GM12873 (cell line): ENCODE results near the gene UBE2I.

ENCODE experiments used
- TF ChIP-seq, protein P1 (sequence below): IDR thresholded peaks from 2 replicates; pipeline ENCODE4 v1.5.1; 2012; ENCODE audit warnings: low read depth, mild to moderate bottlenecking, moderate library complexity, low read length, control low read depth; ENCODE audit not compliant: insufficient read depth; ENCODE audit errors: missing control alignments

The UBE2I gene

DNA sequence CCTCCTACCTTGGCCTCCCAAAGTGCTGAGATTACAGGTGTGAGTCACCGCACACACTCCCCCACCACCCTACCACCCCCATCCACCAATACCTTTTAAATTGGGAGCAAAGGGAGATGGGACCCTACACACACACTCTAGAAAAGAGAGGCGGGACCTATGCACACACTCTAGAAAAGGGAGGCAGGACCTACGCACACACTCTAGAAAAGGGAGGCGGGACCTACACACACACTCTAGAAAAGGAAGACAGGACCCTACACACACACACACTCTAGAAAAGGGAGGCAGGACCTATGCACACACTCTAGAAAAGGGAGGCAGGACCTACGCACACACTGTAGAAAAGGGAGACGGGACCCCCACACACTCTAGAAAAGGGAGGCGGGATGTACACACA, 34.7 kb upstream of the UBE2I start:
- TF ChIP-seq, protein P1, sequence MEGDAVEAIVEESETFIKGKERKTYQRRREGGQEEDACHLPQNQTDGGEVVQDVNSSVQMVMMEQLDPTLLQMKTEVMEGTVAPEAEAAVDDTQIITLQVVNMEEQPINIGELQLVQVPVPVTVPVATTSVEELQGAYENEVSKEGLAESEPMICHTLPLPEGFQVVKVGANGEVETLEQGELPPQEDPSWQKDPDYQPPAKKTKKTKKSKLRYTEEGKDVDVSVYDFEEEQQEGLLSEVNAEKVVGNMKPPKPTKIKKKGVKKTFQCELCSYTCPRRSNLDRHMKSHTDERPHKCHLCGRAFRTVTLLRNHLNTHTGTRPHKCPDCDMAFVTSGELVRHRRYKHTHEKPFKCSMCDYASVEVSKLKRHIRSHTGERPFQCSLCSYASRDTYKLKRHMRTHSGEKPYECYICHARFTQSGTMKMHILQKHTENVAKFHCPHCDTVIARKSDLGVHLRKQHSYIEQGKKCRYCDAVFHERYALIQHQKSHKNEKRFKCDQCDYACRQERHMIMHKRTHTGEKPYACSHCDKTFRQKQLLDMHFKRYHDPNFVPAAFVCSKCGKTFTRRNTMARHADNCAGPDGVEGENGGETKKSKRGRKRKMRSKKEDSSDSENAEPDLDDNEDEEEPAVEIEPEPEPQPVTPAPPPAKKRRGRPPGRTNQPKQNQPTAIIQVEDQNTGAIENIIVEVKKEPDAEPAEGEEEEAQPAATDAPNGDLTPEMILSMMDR = no peak

DNA sequence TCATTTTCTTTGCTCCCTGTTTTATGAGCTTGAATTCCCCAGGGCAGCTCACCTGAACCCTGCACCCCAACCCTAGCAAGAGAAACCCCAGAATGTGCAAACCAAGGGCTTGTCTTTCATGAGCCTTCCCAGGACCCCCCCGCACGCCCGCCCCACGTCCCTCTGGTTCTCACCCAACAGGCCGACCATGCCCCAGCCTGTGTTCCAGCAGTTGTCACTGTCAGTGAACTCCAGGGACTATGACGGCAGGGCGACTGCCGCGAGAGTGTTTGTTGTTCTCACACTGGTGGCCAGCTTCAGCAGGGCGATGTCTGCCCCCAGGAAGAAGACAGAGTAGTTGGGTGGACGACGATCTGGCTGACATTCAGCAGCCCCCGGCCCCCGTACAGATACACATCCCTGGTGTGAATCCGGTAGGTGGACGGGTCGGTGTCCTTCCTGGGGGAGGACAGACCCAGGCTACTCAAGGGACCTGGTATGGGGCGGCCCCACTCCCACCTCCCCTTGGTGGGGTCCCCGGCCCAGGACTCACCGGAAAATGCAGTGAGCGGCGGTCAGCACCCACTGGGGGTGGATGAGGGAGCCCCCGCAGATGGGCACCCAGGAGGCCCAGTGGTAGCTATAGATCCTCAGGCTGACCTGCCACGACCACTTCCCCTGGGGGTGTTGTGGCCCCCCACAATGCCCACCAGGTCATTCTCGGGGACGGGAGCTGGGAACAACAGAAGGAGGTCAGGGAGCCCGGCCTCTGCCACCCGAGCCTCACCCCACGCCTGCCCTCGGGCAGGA, 33.5 kb upstream of the UBE2I start:
- TF ChIP-seq, protein P1 = no peak

DNA sequence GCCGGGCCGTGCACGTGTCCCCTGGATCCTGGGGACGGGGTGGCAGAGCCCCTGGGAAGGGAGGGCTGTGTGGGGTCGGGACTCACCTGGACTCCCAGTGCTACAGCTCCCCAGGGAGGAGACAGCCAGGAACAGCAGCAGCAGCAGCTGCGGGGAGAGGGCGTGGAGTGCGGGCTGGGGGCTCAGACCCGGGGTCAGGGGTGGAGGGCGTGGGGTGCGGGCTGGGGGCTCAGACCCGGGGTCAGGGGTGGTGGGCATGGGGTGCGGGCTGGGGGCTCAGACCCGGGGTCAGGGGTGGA, 32.9 kb upstream of the UBE2I start:
- TF ChIP-seq, protein P1 = no peak

DNA sequence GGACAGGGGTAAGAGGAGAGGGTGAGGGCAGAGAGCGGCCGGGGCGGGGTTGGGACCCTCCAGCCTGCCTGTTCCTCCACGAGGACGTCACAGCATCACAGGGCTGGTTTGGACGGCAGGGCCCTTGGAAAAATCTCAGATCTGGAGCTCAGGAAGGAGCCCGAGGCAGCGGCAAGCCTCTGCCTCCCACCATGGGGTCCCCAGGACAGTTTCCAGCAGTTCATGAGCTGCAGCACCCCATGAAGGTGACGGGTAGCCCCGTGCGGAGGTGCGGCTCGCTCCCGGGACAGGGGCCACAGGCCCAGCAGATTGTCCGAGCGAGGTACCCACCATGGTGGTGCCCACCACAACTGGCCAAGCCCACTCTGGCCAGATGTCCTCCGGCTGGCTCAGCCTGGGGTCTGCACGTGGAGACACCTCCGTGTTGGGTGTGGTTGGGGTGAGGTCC, 32.3 kb upstream of the UBE2I start:
- TF ChIP-seq, protein P1 = no peak

DNA sequence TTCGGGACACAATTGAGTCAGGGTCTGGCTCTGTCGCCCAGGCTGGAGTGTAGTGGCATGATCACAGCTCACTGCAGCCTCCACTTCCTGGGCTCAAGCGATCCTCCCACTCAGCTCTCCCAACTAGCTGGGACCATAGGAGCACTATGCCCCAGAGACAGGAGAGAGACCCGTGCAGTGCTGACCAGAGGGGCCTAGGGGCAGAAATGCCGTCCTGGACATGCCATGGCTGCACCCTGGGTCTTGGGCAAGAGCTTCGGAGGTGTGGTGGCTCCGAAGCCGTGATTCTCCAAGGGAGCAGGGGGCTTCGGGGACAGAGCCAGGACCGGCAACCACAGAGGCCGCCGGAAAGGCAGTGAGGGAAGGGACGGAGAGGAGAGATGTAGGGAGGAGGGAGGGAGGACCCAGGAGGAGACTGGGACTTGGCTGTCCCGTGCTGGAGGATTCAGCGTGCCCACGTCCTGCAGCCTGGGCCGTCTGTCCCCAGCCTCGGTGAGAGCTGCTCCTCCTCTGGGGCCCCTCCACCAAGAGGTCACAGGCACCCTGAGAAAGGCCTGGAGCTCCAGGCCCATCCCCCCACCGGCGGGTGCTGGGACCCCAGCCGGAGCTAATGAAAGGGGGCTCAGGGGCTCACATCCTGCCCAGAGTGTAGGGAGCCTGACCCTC, 31.7 kb upstream of the UBE2I start:
- TF ChIP-seq, protein P1 = no peak

DNA sequence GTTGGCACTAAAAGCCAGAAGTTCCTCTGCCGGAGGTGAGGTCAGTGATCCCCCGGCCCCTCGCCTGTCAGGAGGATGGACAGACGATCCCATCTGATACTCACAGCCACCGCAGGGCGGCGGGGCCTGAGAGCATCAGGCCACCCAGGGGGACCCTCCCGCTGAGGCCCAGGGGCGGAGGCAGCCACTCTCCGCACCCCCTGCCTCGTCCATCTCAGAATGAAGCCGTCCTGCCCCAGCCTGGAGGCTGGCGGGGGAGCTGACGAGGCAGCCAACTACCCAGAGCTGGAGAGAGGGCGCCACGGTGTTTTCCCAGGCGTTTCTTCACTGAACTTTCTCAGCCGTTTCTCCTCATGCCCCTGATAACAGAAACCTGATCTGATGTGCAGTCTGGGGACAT, 31.0 kb upstream of the UBE2I start:
- TF ChIP-seq, protein P1 = no peak

DNA sequence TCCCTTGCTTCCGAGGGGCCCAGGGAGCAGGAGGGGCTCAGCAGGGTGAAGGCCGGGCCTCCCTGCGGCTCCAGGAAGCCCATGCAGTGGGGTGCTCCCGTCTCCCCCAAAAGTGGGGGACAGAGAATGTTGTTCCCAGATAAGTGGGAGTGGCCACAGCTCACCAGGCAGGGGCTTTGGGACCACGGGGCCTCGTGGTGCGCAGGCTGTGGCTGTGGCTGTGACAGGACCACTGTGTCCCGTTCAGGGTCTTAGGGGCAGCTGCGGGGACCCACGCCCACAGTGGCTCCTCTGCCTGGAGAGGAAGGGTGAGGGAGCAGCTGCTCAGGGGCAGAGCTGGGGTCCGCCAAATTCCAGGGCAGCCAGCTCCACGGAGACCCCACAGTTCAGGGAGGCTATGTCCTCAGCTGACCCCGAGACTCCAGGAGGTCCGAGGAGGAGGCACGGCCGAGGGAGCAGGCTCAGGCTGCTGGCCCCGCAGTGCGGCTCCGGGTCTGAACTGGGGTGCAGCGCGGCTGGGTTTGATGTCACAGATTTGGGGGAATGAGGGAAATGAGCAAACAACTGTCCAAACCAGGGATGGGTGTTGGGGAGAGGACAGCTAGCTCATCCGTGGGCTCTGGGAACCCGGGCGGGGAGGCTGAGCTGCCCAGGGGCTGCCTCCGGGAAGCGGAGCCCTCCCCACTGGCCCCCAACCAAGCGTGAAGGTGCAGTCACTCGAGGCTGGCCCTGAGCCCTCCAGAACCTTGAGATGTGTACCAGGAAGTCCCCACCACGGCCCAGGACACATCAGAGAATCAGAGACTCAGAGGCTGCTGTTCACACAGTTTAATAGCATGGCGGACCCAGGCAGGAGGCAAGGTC, 30.1 kb upstream of the UBE2I start:
- TF ChIP-seq, protein P1 = no peak
